Adipose tissue (tissue), 3 donors: ENCODE results near the gene SCN2B. TPM values are rescaled to one million over a fixed set of nuclear protein-coding genes. Genes with fewer than 3 reads are reported as not detected.

Source experiments
- H3K27ac ChIP-seq: one replicate; pipeline ENCODE4 v1.5.1; 2013; ENCODE audit warnings: low read depth, low read length
- WGBS, 3 donors: extraction: QIAGEN DNeasy Blood & Tissue Kit; methylation state at CpG; one replicate each; pipeline ENCODE4 v1.1.7; 2013; 5-methylcytosine and 5-hydroxymethylcytosine counted together
- polyA plus RNA-seq, 3 donors: library from polyadenylated mRNA; stranded (reverse); fragments of 200-250 nt; gene quantifications; one replicate each; pipeline ENCODE4 v1.2.3, GENCODE V29; 2013
- donor health status: healthy with polysubstance abuse.
- donor health status: Bipolar disorder and iron deficiency.
- donor health status: healthy.

The SCN2B gene, protein sequence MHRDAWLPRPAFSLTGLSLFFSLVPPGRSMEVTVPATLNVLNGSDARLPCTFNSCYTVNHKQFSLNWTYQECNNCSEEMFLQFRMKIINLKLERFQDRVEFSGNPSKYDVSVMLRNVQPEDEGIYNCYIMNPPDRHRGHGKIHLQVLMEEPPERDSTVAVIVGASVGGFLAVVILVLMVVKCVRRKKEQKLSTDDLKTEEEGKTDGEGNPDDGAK
- polyA plus RNA-seq = under 1 TPM; 0.06 to 0.45 (median 0.07) TPM

DNA sequence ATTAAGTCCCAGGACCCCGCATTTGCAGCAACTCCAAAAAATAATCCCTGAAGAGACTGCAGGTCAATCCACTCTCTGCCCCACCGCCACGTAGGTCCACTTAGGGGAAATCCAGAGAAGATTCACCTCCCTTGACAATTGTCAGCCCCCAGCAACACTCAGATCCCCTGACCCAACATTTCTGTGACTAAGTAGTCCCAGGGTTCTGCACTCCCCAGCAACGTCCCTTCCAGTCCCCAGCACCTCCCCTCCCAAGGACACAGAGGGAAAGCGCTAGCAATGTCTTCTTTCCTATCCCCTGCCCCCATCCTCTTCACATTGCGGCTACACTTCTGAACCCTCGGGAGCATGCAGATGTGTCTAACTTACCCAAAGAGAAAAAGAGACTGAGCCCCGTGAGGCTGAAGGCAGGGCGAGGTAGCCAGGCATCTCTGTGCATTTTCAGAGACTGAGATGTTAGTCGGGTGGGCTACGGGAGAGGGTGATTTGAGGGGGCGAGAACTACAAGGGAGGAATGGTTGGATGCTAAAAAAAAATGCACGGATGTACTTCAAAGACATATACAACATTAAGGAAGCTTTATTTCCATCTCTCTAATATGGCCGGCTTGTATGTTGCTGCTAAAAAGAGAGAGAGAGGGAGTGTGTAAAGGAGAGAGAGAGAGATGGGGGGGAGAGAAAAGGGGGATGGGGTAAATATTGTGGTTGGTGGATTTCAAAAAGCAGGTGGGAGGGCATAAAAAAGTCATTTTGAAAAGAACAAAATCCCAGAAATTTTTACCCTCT lies at the start of gene SCN2B:
TSS of gene SCN2B (minus strand) at position 647 of the 785 bp plus-strand sequence. CDS start at position 439, 208 bp downstream.
- 32 to 36% (median 32%) methylated on average over 14 of the region's 14 CpGs for WGBS, 3 donors
- no peak within 1 kb of the TSS for H3K27ac ChIP-seq

DNA sequence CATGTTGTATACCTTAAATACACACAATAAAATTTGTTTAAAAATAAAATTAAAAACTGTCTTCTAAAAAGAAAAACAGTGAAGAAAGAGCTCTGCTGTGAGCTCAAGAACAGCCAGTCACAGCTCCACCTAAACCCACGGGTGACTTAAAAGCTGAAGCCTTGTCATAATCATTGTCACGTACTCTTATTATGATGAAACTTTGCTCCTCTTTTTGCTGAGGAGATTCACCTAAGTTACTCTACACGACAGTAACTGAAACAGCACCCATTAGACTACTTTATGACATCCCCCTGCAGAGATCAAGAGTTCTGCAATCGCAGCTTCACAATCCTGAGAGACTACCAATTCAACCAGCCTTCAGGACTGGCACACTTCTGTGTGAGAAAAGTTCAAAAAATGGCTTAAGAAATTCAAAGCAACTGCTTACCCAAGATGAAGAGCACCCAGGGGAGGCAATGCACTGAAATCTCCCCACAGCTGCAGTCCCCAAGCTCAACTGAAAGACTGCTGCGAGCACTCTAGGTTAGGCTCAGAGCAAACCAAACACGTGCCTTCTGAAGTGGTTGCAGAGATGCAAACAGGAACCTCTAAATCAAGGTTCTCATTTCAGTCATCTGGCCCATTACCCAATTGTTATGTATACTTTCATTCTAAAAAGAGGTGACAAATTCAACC lies 48.2 kb upstream of the SCN2B start, which contains the start of gene JAML:
TSS of gene JAML (minus strand) at position 501 of the 678 bp plus-strand sequence. CDS start 10,145 bp downstream, outside the sequence.
- 41 to 73% (median 47%) methylated on average over 6 of the region's 6 CpGs for WGBS, 3 donors
- H3K27ac ChIP-seq = no peak within 1 kb of the TSS

DNA sequence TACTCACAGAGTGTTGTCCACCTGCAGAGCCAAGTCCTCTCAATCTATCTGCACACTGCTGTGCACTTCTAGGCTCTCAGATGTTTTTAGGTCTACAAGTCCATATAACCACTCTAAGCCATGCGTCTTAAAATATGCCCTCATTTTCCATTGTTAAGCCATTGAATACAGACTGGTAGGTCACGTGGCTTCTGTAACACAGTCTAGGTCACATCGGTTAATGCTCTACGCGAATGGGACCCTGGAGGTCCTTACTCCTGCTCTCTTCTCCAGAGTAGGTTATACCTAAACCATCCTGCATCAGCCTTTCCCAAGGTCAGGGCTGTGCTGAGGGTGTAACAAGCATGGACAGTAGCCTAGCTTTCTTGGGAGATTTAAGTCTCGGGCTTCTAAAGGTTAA lies 47.6 kb upstream of the SCN2B start:
- no peak overlapping the region for H3K27ac ChIP-seq
- 60 to 72% (median 67%) methylated on average over 6 of the region's 6 CpGs for WGBS, 3 donors

DNA sequence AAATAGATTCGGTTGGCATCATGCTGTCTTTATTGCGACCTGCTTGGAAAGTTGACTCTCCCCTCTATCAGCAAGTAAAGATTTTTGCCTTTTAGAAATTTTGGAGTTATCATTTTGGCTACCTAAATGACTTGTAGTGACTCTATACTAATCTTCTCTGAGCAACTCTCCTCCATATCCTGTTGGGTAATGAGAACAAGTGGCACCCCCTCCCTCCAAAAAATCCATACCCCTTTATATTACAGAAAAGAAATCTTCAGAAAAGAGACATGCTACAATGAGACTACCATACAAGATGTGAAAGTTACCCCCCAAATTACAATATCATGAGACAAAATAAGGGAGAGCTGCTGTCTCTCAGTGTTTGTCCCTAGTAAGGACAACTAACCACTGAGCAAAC lies 47.1 kb upstream of the SCN2B start:
- no peak overlapping the region for H3K27ac ChIP-seq
- 61 to 85% (median 71%) methylated on average over 2 of the region's 2 CpGs for WGBS, 3 donors

DNA sequence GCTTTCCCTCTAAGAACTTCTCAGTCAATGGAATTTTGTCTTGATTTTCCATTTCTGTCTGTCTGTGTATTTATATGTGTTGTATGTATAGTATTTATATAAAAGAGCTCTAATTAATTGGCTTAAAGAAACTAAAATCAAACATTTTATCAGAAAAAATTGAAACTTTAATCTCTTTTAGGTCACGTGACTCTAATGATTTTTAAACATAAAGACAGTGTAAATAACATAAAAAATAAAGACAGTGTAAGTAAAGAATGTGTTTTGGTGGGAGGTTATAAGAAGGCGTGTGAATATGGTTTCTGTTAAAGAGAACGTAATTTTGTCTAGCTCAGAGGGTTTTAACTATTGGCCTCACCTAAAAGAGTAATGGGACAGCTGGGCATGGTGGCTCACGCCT lies 46.0 kb upstream of the SCN2B start:
- H3K27ac ChIP-seq = no peak overlapping the region
- WGBS, 3 donors = 62 to 83% (median 70%) methylated on average over 4 of the region's 4 CpGs

DNA sequence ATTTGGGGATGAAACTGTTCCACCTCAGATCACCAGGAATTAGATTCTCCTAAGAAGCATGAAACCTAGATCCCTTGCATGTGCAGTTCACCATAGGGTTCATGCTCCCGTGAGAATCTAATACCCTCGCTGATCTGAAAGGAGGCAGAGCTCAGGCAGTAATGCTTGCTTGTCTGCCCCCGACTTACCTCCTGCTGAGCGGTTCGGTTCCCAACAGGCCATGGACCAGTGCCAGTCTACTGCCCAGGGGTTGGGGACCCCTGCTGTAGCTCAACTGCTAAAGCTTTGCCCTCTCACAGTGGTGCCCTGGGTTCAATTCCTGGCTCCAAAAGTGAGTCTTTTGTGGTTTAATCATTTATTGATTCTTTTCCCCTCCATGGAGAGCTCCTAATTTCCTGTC lies 45.0 kb upstream of the SCN2B start:
- H3K27ac ChIP-seq = no peak overlapping the region
- WGBS, 3 donors = 71 to 80% (median 74%) methylated on average over 5 of the region's 5 CpGs

DNA sequence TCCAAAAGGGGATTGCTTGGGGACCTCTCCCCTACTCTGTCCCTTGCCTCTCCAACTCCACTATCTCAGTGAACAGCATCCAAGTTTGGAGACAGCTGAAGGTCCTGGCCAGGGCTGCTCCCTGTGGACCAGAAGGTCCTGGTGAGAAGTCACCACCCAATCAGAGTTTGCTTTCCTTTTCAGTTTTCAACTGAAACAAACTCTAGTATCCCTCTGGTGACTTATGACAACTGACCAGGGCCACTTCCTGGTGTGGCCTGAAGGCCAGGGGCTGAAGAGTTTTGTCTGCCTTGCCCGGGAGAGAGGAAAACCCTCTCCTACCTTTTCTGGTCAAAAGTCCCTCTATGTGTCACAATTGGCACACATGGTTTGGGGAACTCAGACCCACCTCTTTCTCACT lies 43.3 kb upstream of the SCN2B start:
- H3K27ac ChIP-seq = no peak overlapping the region
- WGBS, 3 donors = 38 to 65% (median 63%) methylated on average over 1 of the region's 1 CpG

DNA sequence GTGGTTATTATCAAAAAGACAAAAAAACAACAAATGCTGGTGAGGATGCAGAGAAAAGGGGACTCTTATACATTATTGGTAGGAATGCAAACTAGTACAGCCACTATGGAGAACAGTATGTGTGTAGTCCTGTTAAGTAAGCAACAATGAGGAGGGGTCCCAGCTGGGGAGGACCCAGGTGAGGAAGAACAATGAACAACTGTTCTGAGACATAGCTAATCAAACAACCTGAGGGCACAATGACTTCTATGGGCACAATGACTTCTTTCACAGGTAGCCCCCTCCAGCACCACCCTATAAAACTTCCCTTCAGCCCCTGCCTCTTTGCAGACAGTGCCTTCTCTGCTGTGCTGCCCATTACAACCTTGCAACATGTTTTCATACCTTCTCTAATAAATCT lies 42.8 kb upstream of the SCN2B start:
- H3K27ac ChIP-seq = no peak overlapping the region

DNA sequence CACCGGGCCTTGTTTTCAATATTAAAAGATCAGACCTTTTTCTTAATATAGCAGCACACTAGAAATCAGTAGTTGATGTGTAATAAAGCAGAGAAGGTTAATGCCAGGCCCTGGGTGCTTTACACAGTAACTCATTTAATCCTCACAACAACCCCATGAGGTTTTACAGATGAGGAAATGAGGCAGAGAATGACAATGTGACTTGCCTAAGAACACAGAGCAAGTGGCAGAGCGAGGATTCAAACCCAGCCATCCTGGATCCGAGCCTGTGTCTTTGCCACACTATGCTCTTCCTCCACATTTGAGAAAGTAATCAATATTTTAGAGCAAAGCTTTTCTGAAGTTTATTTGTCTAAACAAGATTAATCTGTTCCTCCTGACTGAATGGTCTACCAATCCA lies 41.1 kb upstream of the SCN2B start:
- 85 to 91% (median 88%) methylated on average over 3 of the region's 3 CpGs for WGBS, 3 donors
- H3K27ac ChIP-seq = no peak overlapping the region

DNA sequence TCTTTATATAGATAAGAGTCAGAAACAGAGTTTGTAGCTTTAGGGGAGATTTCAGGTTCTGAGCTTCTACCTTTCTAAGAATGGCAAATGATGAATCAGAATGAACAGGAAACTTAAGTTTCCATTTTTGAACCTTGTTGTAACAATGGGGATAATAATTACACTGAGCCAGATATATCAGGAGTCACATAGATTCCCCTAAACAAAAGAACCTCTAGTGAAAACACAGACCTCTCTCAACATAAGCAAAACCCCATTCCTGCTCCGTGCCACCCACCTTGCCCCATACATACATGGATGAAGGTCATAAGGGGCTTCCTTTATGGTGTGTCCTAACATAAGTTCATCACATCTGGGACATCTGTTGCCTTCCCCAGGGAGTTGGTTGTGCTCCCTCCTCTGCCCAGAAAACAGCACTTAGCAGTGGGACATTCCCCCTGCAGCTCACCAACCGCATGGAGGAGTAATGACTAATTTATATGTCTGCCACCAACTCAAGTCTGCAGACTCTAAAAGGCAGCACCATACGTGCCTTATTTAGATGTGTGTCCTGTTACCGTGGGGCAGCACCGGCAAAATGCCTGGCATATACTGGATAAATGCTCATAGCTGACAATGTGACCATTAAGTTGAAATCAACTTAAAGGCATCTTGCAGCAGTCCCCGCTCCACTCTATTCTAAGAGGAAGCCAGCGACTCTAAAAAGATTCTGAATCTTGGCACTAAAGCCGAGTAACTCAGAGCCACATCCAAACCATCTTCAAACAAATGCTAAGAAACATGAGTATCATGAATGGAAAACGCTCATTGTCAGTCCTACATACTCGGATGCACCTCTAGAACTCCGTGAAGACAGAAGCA lies 40.4 kb upstream of the SCN2B start:
- H3K27ac ChIP-seq = no peak overlapping the region
- 64 to 79% (median 73%) methylated on average over 11 of the region's 11 CpGs for WGBS, 3 donors

DNA sequence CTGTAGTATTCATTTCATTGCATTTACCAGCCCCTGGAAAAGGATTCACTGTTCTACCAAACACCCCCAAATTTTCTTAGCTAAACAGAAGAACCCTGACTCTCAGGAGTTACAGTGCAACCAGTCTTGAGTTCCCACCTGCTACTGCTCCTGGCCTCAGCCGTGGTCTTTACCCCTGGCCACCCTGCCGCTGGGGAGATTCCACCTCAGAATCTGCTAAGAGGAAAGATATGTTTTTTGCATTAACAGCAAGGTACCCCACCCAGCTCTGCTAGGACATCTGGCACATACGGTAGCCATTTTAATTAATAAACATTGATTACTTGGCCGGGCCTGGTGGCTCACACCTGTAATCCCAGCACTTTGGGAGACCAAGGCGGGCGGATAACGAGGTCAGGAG lies 39.3 kb upstream of the SCN2B start:
- WGBS, 3 donors = 88 to 94% (median 93%) methylated on average over 7 of the region's 7 CpGs
- H3K27ac ChIP-seq = no peak overlapping the region

DNA sequence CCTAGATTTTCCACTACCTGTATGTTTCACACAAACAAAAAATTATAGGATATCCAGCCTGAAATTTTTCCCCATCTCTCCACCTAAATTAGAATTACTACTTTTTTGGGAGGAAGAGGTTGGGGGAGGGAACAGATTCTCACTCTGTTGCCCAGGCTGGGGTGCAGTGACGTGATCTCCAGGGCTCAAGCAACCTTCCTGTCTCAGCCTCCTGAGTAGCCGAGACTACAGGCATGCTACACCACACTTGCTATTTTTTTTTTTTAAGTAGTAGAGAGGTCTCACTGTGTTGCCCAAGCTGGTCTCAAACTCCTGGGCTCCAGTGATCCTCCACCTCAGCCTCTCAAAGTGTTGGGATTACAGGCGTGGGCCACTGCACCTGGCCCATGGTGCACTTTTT lies 38.8 kb upstream of the SCN2B start:
- WGBS, 3 donors = 61 to 78% (median 61%) methylated on average over 3 of the region's 3 CpGs
- no peak overlapping the region for H3K27ac ChIP-seq

DNA sequence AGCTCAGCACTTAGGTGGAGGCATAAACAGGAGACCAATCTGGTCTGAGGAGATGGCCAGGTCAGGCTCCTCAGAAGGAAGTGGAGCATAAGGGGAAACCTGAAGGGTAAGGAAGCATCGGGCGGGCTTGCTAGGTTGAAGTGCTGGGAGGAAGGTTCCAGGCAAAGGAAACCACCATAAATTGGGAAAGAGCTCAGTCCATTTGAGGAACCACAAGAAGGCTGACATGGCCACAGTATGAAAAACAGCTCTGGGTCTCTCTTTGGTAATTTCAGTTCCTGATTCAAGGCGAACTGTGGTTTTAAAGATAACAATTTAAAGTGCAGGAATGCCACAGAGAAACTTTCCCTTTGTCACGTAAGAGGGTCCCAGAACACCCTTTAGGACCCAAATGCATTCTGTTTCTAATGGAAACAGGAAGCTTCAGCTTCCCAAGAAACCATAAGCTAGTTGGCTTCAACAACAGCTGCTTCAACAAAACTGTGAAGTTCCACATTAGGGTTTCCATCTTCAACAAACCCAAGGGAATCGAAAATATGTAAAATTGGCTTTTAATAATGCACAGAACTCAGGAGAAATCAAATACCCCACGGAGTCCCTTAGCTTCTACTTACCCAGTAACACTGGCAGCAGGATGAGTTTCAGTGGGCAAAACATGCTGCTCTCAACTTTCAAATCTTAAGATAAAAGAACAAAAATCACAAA lies 37.9 kb upstream of the SCN2B start:
- 43 to 77% (median 47%) methylated on average over 6 of the region's 6 CpGs for WGBS, 3 donors

DNA sequence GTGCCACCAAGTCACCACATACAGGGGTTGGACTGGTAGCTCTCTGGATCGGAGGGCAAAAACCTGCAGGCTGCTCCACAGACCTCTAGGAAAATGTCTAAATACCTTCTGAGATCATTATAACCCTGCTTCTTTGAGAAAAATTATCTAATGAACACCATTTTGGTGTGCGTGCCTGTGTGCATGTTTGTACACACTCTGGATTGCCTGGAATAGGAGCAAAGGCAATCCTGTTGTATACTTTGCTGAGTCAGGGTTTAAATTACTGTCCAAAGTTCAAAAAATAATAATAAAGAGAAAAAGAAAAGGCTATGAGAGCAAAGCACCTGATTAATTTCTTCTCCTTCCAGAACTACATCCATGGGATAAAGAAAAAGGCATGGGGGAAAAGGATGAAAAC lies 37.3 kb upstream of the SCN2B start:
- WGBS, 3 donors = 75 to 88% (median 81%) methylated on average over 2 of the region's 2 CpGs
- H3K27ac ChIP-seq = no peak overlapping the region

More for the DNA sequence above, 37.9 kb upstream of the SCN2B start:
- H3K27ac ChIP-seq = no peak overlapping the region

DNA sequence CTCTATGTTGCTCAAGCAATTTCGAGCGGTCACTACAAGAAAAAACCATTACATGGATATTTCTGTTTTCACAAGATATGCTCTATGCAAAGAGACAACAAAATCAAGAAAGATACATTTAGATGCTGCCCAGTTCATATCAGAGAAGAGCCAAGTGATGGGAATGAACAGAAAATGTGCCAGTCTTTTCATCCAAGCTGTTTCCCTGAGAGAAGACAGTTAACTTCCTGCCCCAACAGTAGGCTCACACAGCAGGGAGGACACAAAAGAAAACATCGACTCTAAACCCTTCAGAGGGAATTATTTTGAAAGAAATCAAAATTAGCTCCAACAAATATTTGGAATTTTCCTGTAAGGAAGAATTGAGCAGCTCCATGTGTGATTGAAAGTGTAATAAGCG lies 36.8 kb upstream of the SCN2B start:
- 72 to 82% (median 73%) methylated on average over 4 of the region's 4 CpGs for WGBS, 3 donors
- H3K27ac ChIP-seq = no peak overlapping the region

DNA sequence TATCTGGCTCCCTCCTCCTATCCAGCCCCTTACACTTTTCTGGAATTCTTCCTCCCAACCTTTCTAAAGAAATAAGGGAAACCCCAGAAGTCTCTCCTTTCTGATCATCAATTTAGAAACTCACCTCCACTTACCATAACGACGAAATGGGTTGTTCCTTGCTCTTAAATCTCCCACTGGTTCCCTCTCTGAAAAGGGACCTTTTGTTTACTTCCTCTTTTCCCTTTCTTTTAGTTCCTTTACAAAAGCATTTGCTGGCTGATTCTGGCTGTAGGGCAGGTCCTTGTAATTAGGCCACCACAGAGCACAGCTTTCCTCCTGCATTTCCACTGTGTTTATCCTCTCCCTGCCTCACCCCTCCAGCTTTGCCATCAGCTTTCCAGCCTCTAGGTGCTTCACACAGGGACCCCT lies 36.3 kb upstream of the SCN2B start:
- no peak overlapping the region for H3K27ac ChIP-seq
- WGBS, 3 donors = 43 to 83% (median 59%) methylated on average over 2 of the region's 2 CpGs

DNA sequence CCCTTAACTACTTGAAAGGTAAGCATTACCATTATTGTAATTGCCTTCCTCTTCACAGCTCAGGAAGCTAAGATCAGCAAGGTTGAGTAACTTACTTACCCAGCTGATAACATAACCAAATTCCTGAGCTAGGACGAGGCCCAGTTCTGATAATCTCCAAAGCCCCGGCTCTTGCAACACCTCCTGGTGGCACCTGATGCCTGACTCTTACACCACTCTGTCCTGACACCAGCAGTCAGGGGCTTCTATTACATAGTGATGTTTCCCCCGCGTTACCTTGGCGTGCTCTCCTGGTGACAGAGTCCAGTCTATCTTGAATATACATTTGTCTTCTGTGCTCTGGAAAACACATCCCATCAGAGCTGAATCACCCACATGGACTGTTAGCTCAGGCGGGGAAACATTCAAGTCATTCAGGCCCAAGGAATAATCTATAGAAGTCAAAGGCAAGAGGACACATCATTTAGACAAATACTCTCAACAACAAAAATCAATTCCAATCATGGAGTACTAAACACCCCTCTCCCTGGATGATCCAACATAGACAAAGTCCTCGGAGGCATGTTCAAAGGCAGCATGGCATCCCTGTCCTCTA lies 35.8 kb upstream of the SCN2B start:
- WGBS, 3 donors = 61 to 68% (median 61%) methylated on average over 7 of the region's 7 CpGs
- H3K27ac ChIP-seq = no peak overlapping the region

DNA sequence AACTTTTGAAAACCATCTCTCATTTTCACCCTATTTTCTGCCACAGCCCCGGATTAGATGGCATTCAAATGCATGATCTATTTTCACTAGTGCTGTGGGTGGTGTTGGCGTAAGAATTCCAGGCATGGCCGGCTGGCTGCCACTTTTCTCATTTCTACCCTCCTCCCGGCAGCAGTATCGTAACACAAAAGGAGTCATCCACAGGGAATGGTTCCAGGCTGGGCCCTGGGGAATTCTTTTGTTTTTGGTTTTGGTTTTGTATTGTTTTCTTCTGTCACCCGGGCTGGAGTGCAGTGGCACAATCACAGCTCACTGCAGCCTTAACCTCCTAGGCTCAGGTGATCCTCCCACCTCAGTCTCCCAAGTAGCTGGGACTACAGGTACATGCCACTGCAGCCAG lies 34.6 kb upstream of the SCN2B start:
- no peak overlapping the region for H3K27ac ChIP-seq
- WGBS, 3 donors = 53 to 75% (median 55%) methylated on average over 6 of the region's 6 CpGs
